GM20431 (cell line): ENCODE measurements around the gene MAGED2.
"Not testable (repeated sequence)": the region's sequence is repeated elsewhere in the genome, so short reads cannot be mapped to it uniquely, and the experiment has no call there.

ENCODE experiments used
- in situ Hi-C: fragments of 300-500 bp; cut with MseI, MboI; formaldehyde crosslinking; loops from one replicate; pipeline ENCODE4 v1.15.0; 2020; ENCODE audit warnings: low sequenced_read_pairs; ENCODE audit not compliant: unreplicated experiment

Gene MAGED2

GRCh38 chrX:54817220-54817820, 9.8 kb downstream of the MAGED2 start:
- in situ Hi-C loops = no loop called here

GRCh38 chrX:54818221-54818620, 10.7 kb downstream of the MAGED2 start:
- in situ Hi-C loops = no loop called here

- in situ Hi-C loops = no loop called here
These were observed 11.7 kb downstream of the MAGED2 start for GRCh38 chrX:54819201-54819600.

GRCh38 chrX:54820737-54821136, 13.2 kb downstream of the MAGED2 start:
- in situ Hi-C loops = no loop called here

GRCh38 chrX:54821310-54821709, 13.8 kb downstream of the MAGED2 start:
- in situ Hi-C loops = no loop called here

- in situ Hi-C loops = no loop called here
These were observed 16.6 kb downstream of the MAGED2 start for GRCh38 chrX:54824195-54824594.

- in situ Hi-C loops = no loop called here
These were observed 17.2 kb downstream of the MAGED2 start for GRCh38 chrX:54824722-54825121.

GRCh38 chrX:54825716-54826438, 18.3 kb downstream of the MAGED2 start:
- in situ Hi-C loops = no loop called here

GRCh38 chrX:54826598-54826997, 19.1 kb downstream of the MAGED2 start:
- in situ Hi-C loops = no loop called here

- in situ Hi-C loops = no loop called here
These were observed 31.0 kb downstream of the MAGED2 start for GRCh38 chrX:54838583-54838982.

GRCh38 chrX:54841184-54841874, 33.8 kb downstream of the MAGED2 start:
- in situ Hi-C loops = not testable (repeated sequence)

GRCh38 chrX:54842607-54843006, 35.1 kb downstream of the MAGED2 start:
- in situ Hi-C loops = no loop called here

- in situ Hi-C loops = no loop called here
These were observed 35.5 kb downstream of the MAGED2 start for GRCh38 chrX:54843050-54843449.

GRCh38 chrX:54847700-54848099, 40.2 kb downstream of the MAGED2 start:
- in situ Hi-C loops = not testable (repeated sequence)

- in situ Hi-C loops = no loop called here
These were observed 57.7 kb downstream of the MAGED2 start for GRCh38 chrX:54865208-54865607.
